ENCODE results near the gene GREB1L. TPM values are rescaled to one million over a fixed set of nuclear protein-coding genes. Genes with fewer than 3 reads are reported as not detected.
A peak's percentile ranks its signal among the peaks of the same experiment; 100 is the strongest.

Gene GREB1L
- polyA plus RNA-seq, 1 donor (not counting 4 experiments of a cell fraction or from before 2014, with no cell fraction given), result 5.5 TPM

GRCh38 chr18:21550510-21550970, 308.5 kb downstream of the GREB1L start:
- H3K36me3 ChIP-seq (ENCODE audit: control insufficient read depth in 2 of 2, extremely low read depth in 1 of 2, insufficient read depth in 2 of 2, low read length in 2 of 2), result peaks cover 0 to 2% of the 10 kb centered on the region in 2 experiments
- dilution Hi-C loops (cut with MboI; ENCODE audit: extremely low pct_ligation_motif_present, low sequenced_read_pairs), result no loop called here
- no peak for FAIRE-seq

GRCh38 chr18:21557607-21558253, 315.7 kb downstream of the GREB1L start:
- peak; percentile 13 for FAIRE-seq
- peaks cover 4 to 7% of the 10 kb centered on the region in 2 experiments for H3K36me3 ChIP-seq (ENCODE audit: control insufficient read depth in 2 of 2, extremely low read depth in 1 of 2, insufficient read depth in 2 of 2, low read length in 2 of 2)

More at GRCh38 chr18:21550510-21550970, 308.5 kb downstream of the GREB1L start:
- Histone ChIP-seq H3K9ac (ENCODE audit: control insufficient read depth, extremely low read depth, insufficient read depth, low read length) (no peak overlapping the region), H4K20me1 (ENCODE audit: control insufficient read depth, extremely low read depth, insufficient read depth, low read length) (peaks cover 2% of the 10 kb centered on the region), H3K27me3 (ENCODE audit: control insufficient read depth, extremely low read depth, insufficient read depth, low read length) (no peaks in the 10 kb centered on the region), H2AFZ (ENCODE audit: control insufficient read depth, low read length) (no peak overlapping the region), H3K27ac (ENCODE audit: control insufficient read depth, insufficient read depth, low read length) (no peak overlapping the region), H3K4me3 (ENCODE audit: control insufficient read depth in 2 of 3, extremely low read depth in 1 of 3, insufficient read depth in 2 of 3, low read depth in 1 of 3, low read length in 3 of 3) (no peak overlapping the region), H3K79me2 (ENCODE audit: control insufficient read depth, insufficient read depth, low read length) (no peaks in the 10 kb centered on the region), H3K4me2 (ENCODE audit: control insufficient read depth, extremely low read depth, insufficient read depth, low read depth, low read length) (no peak overlapping the region), H3K4me1 (ENCODE audit: control insufficient read depth, extremely low read depth, insufficient read depth, low read length) (peaks cover 2% of the 10 kb centered on the region), H3K9me3 (ENCODE audit: control insufficient read depth, low read depth, low read length) (no peaks in the 10 kb centered on the region), H3K9me1 (ENCODE audit: control insufficient read depth, extremely low read depth, insufficient read depth, low read length) (no peaks in the 10 kb centered on the region)
- DNase-seq (ENCODE audit: low read depth, low spot score), result no peak
- TF ChIP-seq CTCF (optimal IDR thresholded peaks at IDR 0.05 in 1 of 3, IDR thresholded peaks at IDR 0.05 in 1 of 3, conservative IDR thresholded peaks at IDR 0.05 in 1 of 3; ENCODE audit: extremely low read depth in 1 of 3, insufficient read depth in 2 of 3, low read length in 3 of 3) (no peak), EZH2 (IDR thresholded peaks at IDR 0.05; ENCODE audit: low read length) (no peak)

More at GRCh38 chr18:21557607-21558253, 315.7 kb downstream of the GREB1L start:
- no peaks in the 10 kb centered on the region for H4K20me1 ChIP-seq (ENCODE audit: control insufficient read depth, extremely low read depth, insufficient read depth, low read length)
- no peaks in the 10 kb centered on the region for H3K9me3 ChIP-seq (ENCODE audit: control insufficient read depth, low read depth, low read length)
- DNase-seq (ENCODE audit: low read depth, low spot score), result peak; percentile 7
- peak overlapping the region; percentile 39 for H3K9ac ChIP-seq (ENCODE audit: control insufficient read depth, extremely low read depth, insufficient read depth, low read length)
- no peak for TF ChIP-seq CTCF (optimal IDR thresholded peaks at IDR 0.05 in 1 of 3, IDR thresholded peaks at IDR 0.05 in 1 of 3, conservative IDR thresholded peaks at IDR 0.05 in 1 of 3; ENCODE audit: extremely low read depth in 1 of 3, insufficient read depth in 2 of 3, low read length in 3 of 3)
- TF ChIP-seq EZH2 (IDR thresholded peaks at IDR 0.05; ENCODE audit: low read length), result no peak
- no peak overlapping the region for H3K4me3 ChIP-seq (ENCODE audit: control insufficient read depth in 2 of 3, extremely low read depth in 1 of 3, insufficient read depth in 2 of 3, low read depth in 1 of 3, low read length in 3 of 3)
- no peak overlapping the region for H2AFZ ChIP-seq (ENCODE audit: control insufficient read depth, low read length)
- H3K4me2 ChIP-seq (ENCODE audit: control insufficient read depth, extremely low read depth, insufficient read depth, low read depth, low read length), result peak overlapping the region; percentile 20
- no peaks in the 10 kb centered on the region for H3K79me2 ChIP-seq (ENCODE audit: control insufficient read depth, insufficient read depth, low read length)
- no peaks in the 10 kb centered on the region for H3K27me3 ChIP-seq (ENCODE audit: control insufficient read depth, extremely low read depth, insufficient read depth, low read length)
- peaks cover 11% of the 10 kb centered on the region for H3K4me1 ChIP-seq (ENCODE audit: control insufficient read depth, extremely low read depth, insufficient read depth, low read length)
- dilution Hi-C loops (cut with MboI; ENCODE audit: extremely low pct_ligation_motif_present, low sequenced_read_pairs), result no loop called here
- H3K9me1 ChIP-seq (ENCODE audit: control insufficient read depth, extremely low read depth, insufficient read depth, low read length), result no peaks in the 10 kb centered on the region
- peak overlapping the region; percentile 72 for H3K27ac ChIP-seq (ENCODE audit: control insufficient read depth, insufficient read depth, low read length)

Measured in keratinocyte (primary cell).